ENCODE results near the gene GNAO1. TPM values are rescaled to one million over a fixed set of nuclear protein-coding genes. Genes with fewer than 3 reads are reported as not detected.

Gene GNAO1
- polyA plus RNA-seq, 1 donor from 2014 or later: 31.5 TPM

DNA sequence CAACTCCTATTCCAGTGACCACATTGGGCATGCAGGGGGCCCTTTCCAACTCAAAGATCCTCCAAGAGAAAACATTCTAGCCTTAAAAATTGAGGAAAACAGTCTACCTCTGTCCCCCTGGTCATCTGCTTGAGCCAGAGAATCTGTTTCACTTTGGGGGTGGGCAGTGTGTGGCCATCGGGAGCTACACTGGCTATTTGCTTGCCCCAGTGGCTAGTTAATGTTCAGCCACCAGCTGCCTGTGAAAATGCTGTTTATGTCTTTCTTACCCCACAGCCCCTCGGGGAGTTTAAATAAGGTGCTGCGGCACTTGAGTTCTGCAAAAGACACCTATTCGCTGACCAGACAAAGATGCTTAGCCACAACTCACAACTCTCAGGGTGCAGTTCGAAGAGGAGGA, 43.4 kb downstream of the GNAO1 start:
- Histone ChIP-seq H3K36me3 (ENCODE audit: insufficient read depth, low read length) (no peaks in the 10 kb centered on the region), H4K20me1 (ENCODE audit: insufficient read depth) (peaks cover 14% of the 10 kb centered on the region), H3K4me3 (ENCODE audit: low read length) (no peak overlapping the region), H3K9ac (ENCODE audit: low read length) (no peak overlapping the region), H3K27me3 (ENCODE audit: insufficient read depth, low read depth, low read length) (no peaks in the 10 kb centered on the region), H3F3A (ENCODE audit: insufficient read depth, low read length, poor library complexity, severe bottlenecking) (no peaks in the 10 kb centered on the region), H3K9me2 (ENCODE audit: insufficient read depth, low read length) (no peaks in the 10 kb centered on the region), H3K9me3 (ENCODE audit: low read length) (no peaks in the 10 kb centered on the region), H3K27ac (ENCODE audit: low read length) (no peak overlapping the region), H2AFZ (ENCODE audit: low read depth, low read length) (no peak overlapping the region), H3K79me2 (replicated peaks; ENCODE audit: insufficient read depth, low read length) (peaks cover 29% of the 10 kb centered on the region), H3K4me2 (ENCODE audit: low read length) (no peak overlapping the region)
- no peak for TF ChIP-seq EZH2 (IDR thresholded peaks at IDR 0.05; ENCODE audit: borderline replicate concordance, insufficient read depth, low read length, poor library complexity, severe bottlenecking)
- TF ChIP-seq REST (IDR thresholded peaks at IDR 0.05; ENCODE audit: borderline replicate concordance): no peak
- no peak for TF ChIP-seq POLR2AphosphoS5 (IDR thresholded peaks at IDR 0.05)
- no peak for TF ChIP-seq SMC3 (conservative IDR thresholded peaks at IDR 0.05; ENCODE audit: poor library complexity)
- TF ChIP-seq TAF1 (IDR thresholded peaks at IDR 0.05; ENCODE audit: low read depth): no peak
- no peak for TF ChIP-seq MXI1 (conservative IDR thresholded peaks at IDR 0.05; ENCODE audit: poor library complexity, severe bottlenecking)
- TF ChIP-seq CTCF (IDR thresholded peaks at IDR 0.05; ENCODE audit: poor library complexity, severe bottlenecking): no peak
- no peak for TF ChIP-seq RAD21 (conservative IDR thresholded peaks at IDR 0.05)
- no peak for TF ChIP-seq EP300 (conservative IDR thresholded peaks at IDR 0.05; ENCODE audit: poor library complexity, severe bottlenecking)

DNA sequence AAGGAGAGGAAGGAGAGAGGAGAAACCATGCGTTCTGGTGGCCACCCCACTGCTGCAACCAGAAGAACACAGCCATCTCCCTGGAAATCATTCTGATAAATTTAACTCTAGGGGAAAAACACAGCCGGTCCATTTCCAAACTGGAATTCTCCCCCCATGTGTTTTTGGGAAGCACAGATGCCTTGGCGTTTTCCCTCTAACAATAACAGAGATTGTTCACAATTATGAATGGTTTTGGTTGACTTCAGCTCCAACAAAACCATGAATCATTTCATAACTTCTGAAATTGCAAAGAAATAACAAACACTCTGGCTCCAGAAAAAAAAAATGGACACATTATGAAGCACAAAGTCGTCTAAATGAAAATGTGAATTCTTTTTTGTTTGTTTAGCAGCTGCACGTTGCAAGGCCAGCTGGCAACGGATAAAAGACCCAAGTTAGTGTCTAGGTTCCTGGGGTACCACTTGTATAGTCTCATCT, 46.2 kb downstream of the GNAO1 start:
- Histone ChIP-seq H3K4me2 (ENCODE audit: low read length) (no peak overlapping the region), H3K4me3 (ENCODE audit: low read length) (no peak overlapping the region), H3K9ac (ENCODE audit: low read length) (no peak overlapping the region), H4K20me1 (ENCODE audit: insufficient read depth) (peaks cover 20% of the 10 kb centered on the region), H3K79me2 (replicated peaks; ENCODE audit: insufficient read depth, low read length) (peaks cover 26% of the 10 kb centered on the region), H3K9me2 (ENCODE audit: insufficient read depth, low read length) (no peaks in the 10 kb centered on the region), H2AFZ (ENCODE audit: low read depth, low read length) (no peak overlapping the region), H3K36me3 (ENCODE audit: insufficient read depth, low read length) (no peaks in the 10 kb centered on the region), H3K9me3 (ENCODE audit: low read length) (no peaks in the 10 kb centered on the region), H3F3A (ENCODE audit: insufficient read depth, low read length, poor library complexity, severe bottlenecking) (no peaks in the 10 kb centered on the region), H3K27me3 (ENCODE audit: insufficient read depth, low read depth, low read length) (no peaks in the 10 kb centered on the region), H3K27ac (ENCODE audit: low read length) (no peak overlapping the region)
- TF ChIP-seq EP300 (conservative IDR thresholded peaks at IDR 0.05; ENCODE audit: poor library complexity, severe bottlenecking) (no peak), CTCF (IDR thresholded peaks at IDR 0.05; ENCODE audit: poor library complexity, severe bottlenecking) (no peak), POLR2AphosphoS5 (IDR thresholded peaks at IDR 0.05) (no peak), SMC3 (conservative IDR thresholded peaks at IDR 0.05; ENCODE audit: poor library complexity) (no peak), TAF1 (IDR thresholded peaks at IDR 0.05; ENCODE audit: low read depth) (no peak), MXI1 (conservative IDR thresholded peaks at IDR 0.05; ENCODE audit: poor library complexity, severe bottlenecking) (no peak), EZH2 (IDR thresholded peaks at IDR 0.05; ENCODE audit: borderline replicate concordance, insufficient read depth, low read length, poor library complexity, severe bottlenecking) (no peak), RAD21 (conservative IDR thresholded peaks at IDR 0.05) (no peak), REST (IDR thresholded peaks at IDR 0.05; ENCODE audit: borderline replicate concordance) (no peak)
